Loucy (cell line): Measurements from ENCODE around the gene MOCS3.

Experiments used
- EZH2phosphoT487 ChIP-seq: fragments of 200-600 bp; IDR thresholded peaks from 2 replicates; pipeline ENCODE4 v1.6.1; 2018; ENCODE audit warnings: antibody characterized with exemption, mild to moderate bottlenecking, moderate library complexity, borderline replicate concordance
- TF ChIP-seq, protein P1 (sequence below): fragments of 200-600 bp; sonication (generic); conservative IDR thresholded peaks from 2 replicates; pipeline ENCODE4 v1.5.1; 2014; ENCODE audit warnings: mild to moderate bottlenecking, antibody characterized with exemption, low read length

DNA sequence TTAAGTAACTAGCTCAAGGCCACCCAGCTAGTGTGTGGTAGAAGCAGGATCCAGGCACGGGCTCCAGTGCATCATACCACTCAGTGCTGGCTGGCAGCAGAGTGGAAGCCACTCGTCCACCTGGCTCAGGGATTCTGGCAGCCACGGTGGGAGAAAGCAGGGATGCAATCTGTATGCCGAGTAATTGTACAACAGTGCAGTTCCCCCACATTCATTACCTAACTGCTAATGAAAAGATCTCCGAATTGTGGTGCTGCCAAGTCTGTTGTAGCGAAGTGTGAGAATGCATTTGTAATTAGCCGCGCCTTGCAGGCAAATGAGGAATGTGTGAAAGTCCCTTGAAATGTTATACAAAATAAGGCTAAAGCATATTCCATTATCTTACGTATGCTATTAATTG, 35.3 kb downstream of the MOCS3 start:
- TF ChIP-seq, protein P1, sequence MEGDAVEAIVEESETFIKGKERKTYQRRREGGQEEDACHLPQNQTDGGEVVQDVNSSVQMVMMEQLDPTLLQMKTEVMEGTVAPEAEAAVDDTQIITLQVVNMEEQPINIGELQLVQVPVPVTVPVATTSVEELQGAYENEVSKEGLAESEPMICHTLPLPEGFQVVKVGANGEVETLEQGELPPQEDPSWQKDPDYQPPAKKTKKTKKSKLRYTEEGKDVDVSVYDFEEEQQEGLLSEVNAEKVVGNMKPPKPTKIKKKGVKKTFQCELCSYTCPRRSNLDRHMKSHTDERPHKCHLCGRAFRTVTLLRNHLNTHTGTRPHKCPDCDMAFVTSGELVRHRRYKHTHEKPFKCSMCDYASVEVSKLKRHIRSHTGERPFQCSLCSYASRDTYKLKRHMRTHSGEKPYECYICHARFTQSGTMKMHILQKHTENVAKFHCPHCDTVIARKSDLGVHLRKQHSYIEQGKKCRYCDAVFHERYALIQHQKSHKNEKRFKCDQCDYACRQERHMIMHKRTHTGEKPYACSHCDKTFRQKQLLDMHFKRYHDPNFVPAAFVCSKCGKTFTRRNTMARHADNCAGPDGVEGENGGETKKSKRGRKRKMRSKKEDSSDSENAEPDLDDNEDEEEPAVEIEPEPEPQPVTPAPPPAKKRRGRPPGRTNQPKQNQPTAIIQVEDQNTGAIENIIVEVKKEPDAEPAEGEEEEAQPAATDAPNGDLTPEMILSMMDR, result no peak
- TF ChIP-seq EZH2phosphoT487, result no peak
